H54 (cell line): Measurements from ENCODE around the gene NUBP2.
A peak's percentile ranks its signal among the peaks of the same experiment; 100 is the strongest.

Experiments used
- DNase-seq: peaks from one replicate; pipeline ENCODE4 v3.0.0; 2011; ENCODE audit warnings: low spot score, mixed read lengths; ENCODE audit not compliant: insufficient read length
- FAIRE-seq: peaks from 3 replicates; lab custom pipeline; 2011; peaks lifted over from hg19 to GRCh38; lab: Jason Lieb, UNC
- POLR2A ChIP-seq: IDR thresholded peaks from 2 replicates; pipeline ENCODE4 v1.6.1; 2011; ENCODE audit warnings: low read depth, mild to moderate bottlenecking, low read length

The NUBP2 gene

GRCh38 chr16:1782408-1783264 is at the start of gene NUBP2, which contains the start of gene SPSB3:
Gene NUBP2 (plus strand): TSS chr16:1782960. CDS start chr16:1783021, 61 bp downstream.
Gene SPSB3 (minus strand): TSS chr16:1782571. CDS start chr16:1781483, 1,088 bp downstream.
- peak; percentile 78 for TF ChIP-seq POLR2A
- peak; percentile 97 for FAIRE-seq
- DNase-seq: peak; percentile 100

GRCh38 chr16:1734123-1734522 is 48.6 kb upstream of the NUBP2 start:
- FAIRE-seq (no peak), DNase-seq (no peak)
- no peak for TF ChIP-seq POLR2A

- no peak for FAIRE-seq
- no peak for TF ChIP-seq POLR2A
- DNase-seq: no peak
Observed at GRCh38 chr16:1734816-1735215, 47.9 kb upstream of the NUBP2 start.

GRCh38 chr16:1740234-1740633 is 42.5 kb upstream of the NUBP2 start:
- FAIRE-seq: no peak
- TF ChIP-seq POLR2A: no peak
- DNase-seq: no peak

GRCh38 chr16:1740781-1741490 is 41.8 kb upstream of the NUBP2 start:
- FAIRE-seq: no peak
- no peak for TF ChIP-seq POLR2A
- DNase-seq: no peak

GRCh38 chr16:1741553-1742165 is 41.1 kb upstream of the NUBP2 start:
- DNase-seq: no peak
- TF ChIP-seq POLR2A: no peak
- no peak for FAIRE-seq

- no peak for TF ChIP-seq POLR2A
- DNase-seq (no peak), FAIRE-seq (no peak)
Observed at GRCh38 chr16:1743376-1744337, 39.1 kb upstream of the NUBP2 start.

- FAIRE-seq (no peak), DNase-seq (no peak)
- no peak for TF ChIP-seq POLR2A
Observed at GRCh38 chr16:1744338-1744840, 38.4 kb upstream of the NUBP2 start.

- no peak for FAIRE-seq
- no peak for TF ChIP-seq POLR2A
- peak; percentile 69 for DNase-seq
Observed at GRCh38 chr16:1745181-1745899, 37.4 kb upstream of the NUBP2 start.

- TF ChIP-seq POLR2A: 0 out of 2 replicates have a peak, but pooled peaks have one; percentile 21
- FAIRE-seq (peak; percentile 82), DNase-seq (peak; percentile 95)
Observed at GRCh38 chr16:1745900-1746692, 36.7 kb upstream of the NUBP2 start.

GRCh38 chr16:1746693-1747195 is 36.0 kb upstream of the NUBP2 start:
- 0 out of 2 replicates have a peak, but pooled peaks have one; percentile 29 for TF ChIP-seq POLR2A
- DNase-seq: peak; percentile 56
- no peak for FAIRE-seq
